Keratinocyte (primary cell): Measurements from ENCODE around the gene RHOC. TPM values are rescaled to one million over a fixed set of nuclear protein-coding genes. Genes with fewer than 3 reads are reported as not detected.

Experiments used
- DNase-seq: peaks from one replicate; pipeline ENCODE4 v3.0.0-alpha.2; 2011; ENCODE audit warnings: low read depth, missing footprints, low spot score
- FAIRE-seq: peaks from 2 replicates; lab custom pipeline; 2011; peaks lifted over from hg19 to GRCh38; lab: Jason Lieb, UNC
- H2AFZ ChIP-seq: 2 replicates; pipeline ENCODE4 v1.6.0; 2012; ENCODE audit warnings: low read length, control low read depth, inconsistent platforms; ENCODE audit not compliant: control insufficient read depth
- H3K27ac ChIP-seq: 2 replicates; pipeline ENCODE4 v1.5.1; 2011; ENCODE audit warnings: low read length; ENCODE audit not compliant: control insufficient read depth, insufficient read depth
- H3K27me3 ChIP-seq: 3 replicates; pipeline ENCODE4 v1.6.0; 2011; ENCODE audit warnings: low read length; ENCODE audit not compliant: control insufficient read depth, insufficient read depth; ENCODE audit errors: extremely low read depth
- H3K36me3 ChIP-seq, 2 experiments: 2 replicates in 1 of 2; 3 replicates in 1 of 2; pipeline ENCODE4 v1.5.1; 2011; ENCODE audit warnings: low read length in 2 of 2, mild to moderate bottlenecking in 1 of 2; ENCODE audit not compliant: control insufficient read depth in 2 of 2, insufficient read depth in 2 of 2; ENCODE audit errors: extremely low read depth in 1 of 2
- H3K4me1 ChIP-seq: 3 replicates; pipeline ENCODE4 v1.5.1; 2011; ENCODE audit warnings: low read length; ENCODE audit not compliant: control insufficient read depth, insufficient read depth; ENCODE audit errors: extremely low read depth
- H3K4me2 ChIP-seq: 3 replicates; pipeline ENCODE4 v1.6.0; 2011; ENCODE audit warnings: low read depth, low read length; ENCODE audit not compliant: control insufficient read depth, insufficient read depth; ENCODE audit errors: extremely low read depth
- H3K4me3 ChIP-seq, 3 experiments: fragments of 200-600 bp in 1 of 3; sonication (generic) in 1 of 3; 2 replicates in 2 of 3; 3 replicates in 1 of 3; pipeline ENCODE4 v1.5.1; 2011 to 2016; ENCODE audit warnings: low read length in 3 of 3, mild to moderate bottlenecking in 3 of 3, control low read depth in 2 of 3, inconsistent platforms in 1 of 3, low read depth in 1 of 3, mixed read lengths in 1 of 3, mixed run types in 1 of 3, moderate library complexity in 1 of 3; ENCODE audit not compliant: control insufficient read depth in 2 of 3, insufficient read depth in 2 of 3; ENCODE audit errors: extremely low read depth in 1 of 3
- H3K79me2 ChIP-seq: 2 replicates; pipeline ENCODE4 v1.6.0; 2012; ENCODE audit warnings: low read length; ENCODE audit not compliant: control insufficient read depth, insufficient read depth
- H3K9ac ChIP-seq: 3 replicates; pipeline ENCODE4 v1.6.0; 2011; ENCODE audit warnings: low read length; ENCODE audit not compliant: control insufficient read depth, insufficient read depth; ENCODE audit errors: extremely low read depth
- H3K9me1 ChIP-seq: 3 replicates; pipeline ENCODE4 v1.6.0; 2011; ENCODE audit warnings: low read length; ENCODE audit not compliant: control insufficient read depth, insufficient read depth; ENCODE audit errors: extremely low read depth
- H3K9me3 ChIP-seq: 2 replicates; pipeline ENCODE4 v1.5.1; 2012; ENCODE audit warnings: low read depth, low read length; ENCODE audit not compliant: control insufficient read depth
- H4K20me1 ChIP-seq: 3 replicates; pipeline ENCODE4 v1.6.0; 2011; ENCODE audit warnings: low read length; ENCODE audit not compliant: control insufficient read depth, insufficient read depth; ENCODE audit errors: extremely low read depth
- EZH2 ChIP-seq: IDR thresholded peaks from one replicate; pipeline ENCODE4 v1.6.1; 2012; ENCODE audit warnings: inconsistent platforms, mild to moderate bottlenecking, low read length, moderate library complexity
- dilution Hi-C: fragments of 300-500 bp; cut with MboI; formaldehyde crosslinking; loops from one replicate; pipeline ENCODE4 v1.7.0; 2020; ENCODE audit warnings: low sequenced_read_pairs; ENCODE audit not compliant: extremely low pct_ligation_motif_present
- polyA plus RNA-seq, 5 experiments: library from polyadenylated mRNA; depleted of rRNA in 3 of 5; stranded (reverse) in 3 of 5; stranded (forward) in 1 of 5; unstranded in 1 of 5; fragments of >200 nt; gene quantifications; 1 replicate in 1 of 5; 2 replicates in 3 of 5; 3 replicates in 1 of 5; pipeline versions ENCODE4 v1.2.1 to v1.2.3, GENCODE V29; 2011 to 2012; ENCODE audit warnings: missing spikeins in 2 of 5, low read depth in 1 of 5, low replicate concordance in 1 of 5
- TF ChIP-seq, protein P1 (sequence below), 3 experiments: IDR thresholded peaks in 1 of 3; conservative IDR thresholded peaks in 1 of 3; optimal IDR thresholded peaks in 1 of 3; 2 replicates in 2 of 3; 3 replicates in 1 of 3; pipeline versions ENCODE3 to v1.5.1; 2011; ENCODE audit warnings: low read length in 3 of 3, mild to moderate bottlenecking in 3 of 3, moderate library complexity in 2 of 3, control low read depth in 1 of 3, inconsistent platforms in 1 of 3; ENCODE audit not compliant: insufficient read depth in 2 of 3; ENCODE audit errors: extremely low read depth in 1 of 3

RHOC gene
- polyA plus RNA-seq, 1 donor (not counting 4 experiments of a cell fraction or from before 2014, with no cell fraction given), result 639 TPM

- Histone ChIP-seq H4K20me1 (no peaks in the 10 kb centered on the region), H3K9me3 (no peaks in the 10 kb centered on the region), H3K9ac (peak overlapping the region; percentile 30), H3K4me1 (peaks cover 19% of the 10 kb centered on the region), H3K36me3 (no peaks in the 10 kb centered on the region), H3K9me1 (no peaks in the 10 kb centered on the region), H3K79me2 (no peaks in the 10 kb centered on the region), H3K4me3 (peak overlapping the region in 1 of 3 experiments; percentile 14), H3K27ac (peak overlapping the region; percentile 77), H2AFZ (no peak overlapping the region), H3K4me2 (peak overlapping the region; percentile 49), H3K27me3 (no peaks in the 10 kb centered on the region)
- no peak for TF ChIP-seq EZH2
- TF ChIP-seq, protein P1, sequence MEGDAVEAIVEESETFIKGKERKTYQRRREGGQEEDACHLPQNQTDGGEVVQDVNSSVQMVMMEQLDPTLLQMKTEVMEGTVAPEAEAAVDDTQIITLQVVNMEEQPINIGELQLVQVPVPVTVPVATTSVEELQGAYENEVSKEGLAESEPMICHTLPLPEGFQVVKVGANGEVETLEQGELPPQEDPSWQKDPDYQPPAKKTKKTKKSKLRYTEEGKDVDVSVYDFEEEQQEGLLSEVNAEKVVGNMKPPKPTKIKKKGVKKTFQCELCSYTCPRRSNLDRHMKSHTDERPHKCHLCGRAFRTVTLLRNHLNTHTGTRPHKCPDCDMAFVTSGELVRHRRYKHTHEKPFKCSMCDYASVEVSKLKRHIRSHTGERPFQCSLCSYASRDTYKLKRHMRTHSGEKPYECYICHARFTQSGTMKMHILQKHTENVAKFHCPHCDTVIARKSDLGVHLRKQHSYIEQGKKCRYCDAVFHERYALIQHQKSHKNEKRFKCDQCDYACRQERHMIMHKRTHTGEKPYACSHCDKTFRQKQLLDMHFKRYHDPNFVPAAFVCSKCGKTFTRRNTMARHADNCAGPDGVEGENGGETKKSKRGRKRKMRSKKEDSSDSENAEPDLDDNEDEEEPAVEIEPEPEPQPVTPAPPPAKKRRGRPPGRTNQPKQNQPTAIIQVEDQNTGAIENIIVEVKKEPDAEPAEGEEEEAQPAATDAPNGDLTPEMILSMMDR (optimal IDR thresholded peaks at IDR 0.05 in 1 of 3, IDR thresholded peaks at IDR 0.05 in 1 of 3, conservative IDR thresholded peaks at IDR 0.05 in 1 of 3; ENCODE audit: extremely low read depth in 1 of 3, insufficient read depth in 2 of 3, low read length in 3 of 3), result no peak
- dilution Hi-C loops, result no loop called here
- FAIRE-seq (peak; percentile 86), DNase-seq (peak; percentile 72)
Observed at GRCh38 chr1:112735752-112736151, 28.8 kb upstream of the RHOC start.

GRCh38 chr1:112731451-112731850, 24.5 kb upstream of the RHOC start:
- Histone ChIP-seq H3K9me3 (no peaks in the 10 kb centered on the region), H3K9ac (no peak overlapping the region), H3K4me3 (no peak overlapping the region), H4K20me1 (no peaks in the 10 kb centered on the region), H3K9me1 (no peaks in the 10 kb centered on the region), H3K79me2 (no peaks in the 10 kb centered on the region), H3K27ac (no peak overlapping the region), H3K27me3 (no peaks in the 10 kb centered on the region), H2AFZ (no peak overlapping the region), H3K4me2 (no peak overlapping the region), H3K4me1 (peaks cover 19% of the 10 kb centered on the region), H3K36me3 (no peaks in the 10 kb centered on the region)
- TF ChIP-seq EZH2, result no peak
- TF ChIP-seq, protein P1 (optimal IDR thresholded peaks at IDR 0.05 in 1 of 3, IDR thresholded peaks at IDR 0.05 in 1 of 3, conservative IDR thresholded peaks at IDR 0.05 in 1 of 3; ENCODE audit: extremely low read depth in 1 of 3, insufficient read depth in 2 of 3, low read length in 3 of 3), result no peak
- FAIRE-seq (no peak), DNase-seq (no peak)
- dilution Hi-C loops, result no loop called here
